Epidermal melanocyte (primary cell): ENCODE data around the gene LARP4.
"Not testable (repeated sequence)": the region's sequence is repeated elsewhere in the genome, so short reads cannot be mapped to it uniquely, and the experiment has no call there.

Experiments
- DNase-seq: peaks from one replicate; pipeline ENCODE4 v3.0.0; 2011; ENCODE audit warnings: low spot score; ENCODE audit not compliant: insufficient read length

The LARP4 gene

GRCh38 chr12:50477241-50477832 lies 76.7 kb downstream of the LARP4 start:
- DNase-seq: no peak

GRCh38 chr12:50482571-50482970 lies 81.9 kb downstream of the LARP4 start:
- DNase-seq: no peak

- DNase-seq: no peak
These were observed 82.8 kb downstream of the LARP4 start for GRCh38 chr12:50483488-50483887.

GRCh38 chr12:50488801-50489200 lies 88.1 kb downstream of the LARP4 start:
- no peak for DNase-seq

- DNase-seq: not testable (repeated sequence)
These were observed 97.4 kb downstream of the LARP4 start for GRCh38 chr12:50498119-50498518.

GRCh38 chr12:50504798-50505674 lies 104.4 kb downstream of the LARP4 start, which contains the start of gene DIP2B:
Gene DIP2B, plus strand, starts transcription at chr12:50504985. Its CDS starts 156 bp downstream, at chr12:50505141.
- DNase-seq: peak; percentile 74

GRCh38 chr12:50505675-50506530 lies 105.2 kb downstream of the LARP4 start:
- DNase-seq: peak; percentile 30

- no peak for DNase-seq
These were observed 106.2 kb downstream of the LARP4 start for GRCh38 chr12:50506753-50507473.

- no peak for DNase-seq
These were observed 106.8 kb downstream of the LARP4 start for GRCh38 chr12:50507474-50507838.

- no peak for DNase-seq
These were observed 107.2 kb downstream of the LARP4 start for GRCh38 chr12:50507930-50508329.

GRCh38 chr12:50508414-50508813 lies 107.7 kb downstream of the LARP4 start:
- no peak for DNase-seq

- DNase-seq: no peak
These were observed 108.4 kb downstream of the LARP4 start for GRCh38 chr12:50508970-50509663.

GRCh38 chr12:50514526-50515276 lies 114.0 kb downstream of the LARP4 start:
- DNase-seq: no peak

- no peak for DNase-seq
These were observed 114.9 kb downstream of the LARP4 start for GRCh38 chr12:50515587-50515986.

- DNase-seq: no peak
These were observed 116.8 kb downstream of the LARP4 start for GRCh38 chr12:50517421-50518048.

GRCh38 chr12:50518090-50518489 lies 117.4 kb downstream of the LARP4 start:
- DNase-seq: no peak

GRCh38 chr12:50519353-50519752 lies 118.7 kb downstream of the LARP4 start:
- DNase-seq: no peak

- no peak for DNase-seq
These were observed 119.9 kb downstream of the LARP4 start for GRCh38 chr12:50520416-50521207.

GRCh38 chr12:50521781-50522180 lies 121.1 kb downstream of the LARP4 start:
- DNase-seq: not testable (repeated sequence)
